ENCODE measurements around the gene REST.
"Not testable (repeated sequence)": the region's sequence is repeated elsewhere in the genome, so short reads cannot be mapped to it uniquely, and the experiment has no call there.

The REST gene

DNA sequence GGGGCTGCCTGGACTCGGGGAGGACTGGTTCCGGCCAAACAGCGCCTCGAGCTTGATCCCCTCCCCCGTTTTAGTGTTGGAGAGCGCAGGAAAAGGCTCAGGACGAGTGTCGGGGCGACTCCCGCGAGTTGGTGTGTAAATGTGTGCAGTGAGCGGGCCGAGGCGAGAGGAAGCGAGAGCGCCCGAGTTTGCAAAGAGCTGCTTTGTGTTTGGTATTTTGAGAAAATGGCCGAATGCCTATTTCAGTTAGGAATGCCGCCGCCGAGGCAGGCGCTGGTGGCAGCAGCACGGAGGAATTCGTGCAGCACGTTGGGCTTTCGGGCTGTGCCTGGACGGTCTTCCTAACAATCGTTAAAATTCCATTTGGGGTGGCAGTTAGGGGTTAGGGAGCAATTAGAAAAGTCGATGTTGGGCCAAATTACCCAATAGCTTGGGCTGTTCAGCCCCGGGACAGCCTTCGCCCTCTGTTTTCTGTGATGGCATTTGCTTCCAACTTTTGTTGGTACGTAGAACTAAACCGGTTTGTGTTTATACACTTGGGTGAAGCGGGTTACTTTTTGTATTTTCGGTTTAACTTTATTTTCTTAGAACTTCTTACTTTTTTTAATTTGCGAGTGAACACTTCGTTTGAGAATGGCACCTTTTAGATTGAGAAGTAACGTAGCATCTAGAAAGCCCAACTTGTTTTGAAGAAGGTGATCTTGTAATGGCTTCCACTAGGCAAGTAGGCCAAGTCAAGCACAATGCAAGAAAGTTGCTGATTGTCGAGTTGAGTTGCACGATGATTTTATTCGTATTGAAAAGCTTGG is 1.6 kb downstream of the REST start:
- peak; percentile 47 to 49 for DNase-seq

DNA sequence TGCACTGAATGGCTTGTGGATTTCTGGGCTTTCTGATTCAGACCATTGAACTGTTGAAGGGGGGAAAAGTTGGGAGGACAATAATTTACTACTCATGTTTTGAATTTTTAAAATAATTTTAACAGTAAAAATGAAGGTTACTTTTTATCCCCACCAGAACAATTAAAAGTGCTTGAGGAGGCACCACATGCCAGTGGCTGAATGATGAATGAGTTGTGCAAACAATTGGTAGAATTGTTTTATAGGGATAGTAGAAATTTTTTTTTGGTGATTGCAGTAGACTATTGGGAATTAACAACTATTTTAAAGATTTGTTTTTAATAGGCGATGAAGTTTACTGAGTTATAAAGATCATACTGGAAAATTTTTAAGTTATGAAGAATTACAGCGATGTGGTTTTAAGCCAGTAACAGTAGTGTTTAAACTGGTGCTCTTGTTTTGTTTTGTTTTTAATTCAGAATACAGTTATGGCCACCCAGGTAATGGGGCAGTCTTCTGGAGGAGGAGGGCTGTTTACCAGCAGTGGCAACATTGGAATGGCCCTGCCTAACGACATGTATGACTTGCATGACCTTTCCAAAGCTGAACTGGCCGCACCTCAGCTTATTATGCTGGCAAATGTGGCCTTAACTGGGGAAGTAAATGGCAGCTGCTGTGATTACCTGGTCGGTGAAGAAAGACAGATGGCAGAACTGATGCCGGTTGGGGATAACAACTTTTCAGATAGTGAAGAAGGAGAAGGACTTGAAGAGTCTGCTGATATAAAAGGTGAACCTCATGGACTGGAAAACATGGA is 2.7 kb downstream of the REST start:
- DNase-seq = no peak

DNA sequence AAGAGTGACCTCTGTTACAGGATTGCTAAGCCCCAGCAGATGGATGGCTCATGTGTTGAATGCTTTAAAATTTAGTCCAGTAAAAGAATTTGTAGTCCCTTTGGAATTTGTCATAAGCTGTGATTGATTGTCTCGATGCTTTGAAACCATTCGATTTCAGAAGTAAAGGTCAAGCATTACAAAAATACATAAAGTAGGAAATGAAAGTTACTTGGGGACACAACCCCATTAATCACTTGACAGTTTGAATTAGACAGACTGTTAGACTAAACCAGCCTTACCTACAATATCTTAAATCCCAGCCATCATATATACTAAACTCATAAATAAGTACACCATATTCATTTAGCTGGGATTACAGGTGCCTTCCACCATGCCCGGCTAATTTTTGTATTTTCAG is 6.6 kb downstream of the REST start:
- DNase-seq = no peak

DNA sequence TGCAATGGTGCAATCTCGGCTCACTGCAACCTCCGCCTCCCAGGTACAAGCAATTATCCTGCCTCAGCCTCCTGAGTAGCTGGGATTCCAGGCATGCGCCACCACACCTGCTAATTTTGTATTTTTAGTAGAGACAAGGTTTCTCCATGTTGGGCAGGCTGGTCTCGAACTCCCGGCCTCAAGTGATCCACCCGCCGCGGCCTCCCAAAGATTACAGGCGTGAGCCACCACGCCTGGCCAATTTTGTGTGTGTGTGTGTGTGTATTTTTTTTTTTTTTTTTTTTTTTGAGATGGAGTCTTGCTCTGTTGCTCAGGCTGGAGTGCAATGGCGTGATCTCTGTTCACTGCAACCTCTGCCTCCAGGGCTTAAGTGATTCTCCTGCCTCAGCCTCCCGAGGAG is 7.3 kb downstream of the REST start:
- not testable (repeated sequence) for DNase-seq

DNA sequence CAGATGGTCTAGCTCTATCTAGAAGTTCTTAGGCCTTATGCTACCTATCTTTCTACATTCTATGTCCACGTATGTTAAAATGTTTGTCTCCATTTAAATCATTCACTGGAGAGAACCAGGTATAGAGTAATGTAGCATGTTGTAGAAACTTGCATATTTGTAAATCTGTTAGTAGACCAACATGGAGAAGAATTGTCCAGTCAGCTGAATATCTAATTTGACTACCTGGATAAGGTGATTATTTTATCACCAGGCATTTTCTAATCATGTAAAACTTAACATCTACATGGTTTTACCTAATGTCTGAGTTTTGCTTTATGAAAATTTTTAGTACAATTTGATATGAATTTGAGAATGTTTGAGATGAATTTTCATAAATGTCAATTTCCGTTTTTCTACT is 19.5 kb downstream of the REST start:
- no peak for DNase-seq

DNA sequence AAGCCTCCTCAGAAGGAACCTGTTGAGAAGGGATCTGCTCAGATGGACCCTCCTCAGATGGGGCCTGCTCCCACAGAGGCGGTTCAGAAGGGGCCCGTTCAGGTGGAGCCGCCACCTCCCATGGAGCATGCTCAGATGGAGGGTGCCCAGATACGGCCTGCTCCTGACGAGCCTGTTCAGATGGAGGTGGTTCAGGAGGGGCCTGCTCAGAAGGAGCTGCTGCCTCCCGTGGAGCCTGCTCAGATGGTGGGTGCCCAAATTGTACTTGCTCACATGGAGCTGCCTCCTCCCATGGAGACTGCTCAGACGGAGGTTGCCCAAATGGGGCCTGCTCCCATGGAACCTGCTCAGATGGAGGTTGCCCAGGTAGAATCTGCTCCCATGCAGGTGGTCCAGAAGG is 22.9 kb downstream of the REST start:
- no peak for DNase-seq

DNA sequence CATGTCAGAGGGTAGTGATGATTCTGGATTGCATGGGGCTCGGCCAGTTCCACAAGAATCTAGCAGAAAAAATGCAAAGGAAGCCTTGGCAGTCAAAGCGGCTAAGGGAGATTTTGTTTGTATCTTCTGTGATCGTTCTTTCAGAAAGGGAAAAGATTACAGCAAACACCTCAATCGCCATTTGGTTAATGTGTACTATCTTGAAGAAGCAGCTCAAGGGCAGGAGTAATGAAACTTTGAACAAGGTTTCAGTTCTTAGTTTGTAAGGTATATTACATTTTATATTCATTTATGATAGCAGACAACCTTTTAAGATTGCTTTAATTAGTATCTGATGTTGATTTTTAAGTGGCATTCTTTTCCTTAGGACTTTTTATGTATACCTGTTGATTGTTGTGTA is 24.2 kb downstream of the REST start:
- DNase-seq = no peak

DNA sequence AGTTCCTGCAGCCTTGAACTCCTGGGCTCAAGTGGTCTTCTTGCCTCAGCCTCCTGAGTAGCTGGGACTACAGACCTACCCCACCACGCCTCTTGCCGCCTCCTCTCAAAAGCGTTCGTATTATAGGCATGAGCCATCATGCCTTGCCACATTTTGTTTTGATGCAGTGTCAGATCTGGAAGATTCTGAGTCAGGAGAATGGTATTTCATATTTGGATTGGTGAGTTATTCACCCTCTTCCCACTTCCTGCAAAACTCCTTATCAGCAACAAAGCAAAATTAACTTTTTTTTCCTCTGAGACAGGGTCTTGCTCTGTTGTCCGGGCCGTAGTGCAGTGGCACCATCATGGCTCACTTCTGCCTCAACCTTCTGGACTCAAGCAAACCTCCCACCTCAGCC is 29.6 kb downstream of the REST start:
- no peak for DNase-seq

DNA sequence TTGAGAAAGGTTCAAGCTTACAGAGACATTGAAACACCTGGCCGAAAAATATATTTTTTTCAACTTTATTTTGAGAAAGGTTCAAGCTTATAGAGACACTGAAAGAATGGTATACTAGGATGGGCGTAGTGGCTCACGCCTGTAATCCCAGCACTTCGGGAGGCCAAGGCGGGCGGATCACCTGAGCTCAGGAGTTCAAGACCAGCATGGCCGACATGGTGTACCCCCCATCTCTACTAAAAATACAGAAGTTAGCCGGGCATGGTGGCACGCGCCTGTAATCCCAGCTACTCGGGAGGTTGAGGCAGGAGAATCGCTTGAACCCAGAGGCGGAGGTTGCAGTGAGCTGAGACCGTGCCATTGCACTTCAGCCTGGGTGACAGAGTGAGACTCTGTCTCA is 32.1 kb downstream of the REST start:
- DNase-seq = not testable (repeated sequence)

DNA sequence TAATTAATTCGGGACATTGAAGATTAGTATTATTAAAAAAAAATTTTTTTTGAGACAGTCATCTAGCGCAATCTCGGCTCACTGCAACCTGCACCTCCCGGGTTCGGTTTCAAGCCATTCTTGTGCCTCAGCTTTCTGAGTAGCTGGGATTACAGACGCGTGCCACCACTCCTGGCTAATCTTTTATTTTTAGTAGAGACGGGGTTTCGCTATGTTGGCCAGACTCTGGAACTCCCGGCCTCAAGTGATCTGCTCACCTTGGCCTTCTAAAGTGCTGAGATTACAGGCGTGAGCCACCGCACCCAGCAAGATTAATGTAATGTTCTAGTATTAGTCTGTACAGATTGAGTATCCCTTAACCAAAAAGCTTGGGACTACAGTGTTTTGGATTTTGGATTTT is 32.7 kb downstream of the REST start:
- DNase-seq = no peak

DNA sequence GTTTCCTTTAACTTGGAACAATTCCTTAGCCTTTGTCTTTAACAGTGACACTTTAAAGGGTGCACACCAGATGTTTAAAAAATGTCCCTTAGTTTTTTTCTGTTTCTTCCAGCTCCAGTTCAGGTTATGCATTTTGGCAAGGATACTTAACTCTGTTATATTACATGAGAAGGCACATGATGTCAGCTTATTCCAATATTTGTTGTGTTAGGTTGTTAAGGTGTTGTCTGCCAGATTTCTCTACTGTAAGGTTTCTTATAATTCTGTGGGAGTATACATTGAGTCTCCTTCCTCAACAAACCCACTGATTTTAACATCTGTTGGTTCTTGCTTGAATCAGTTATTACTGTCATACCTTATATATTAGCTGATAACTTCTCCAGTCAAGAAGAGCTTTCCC is 33.3 kb downstream of the REST start:
- DNase-seq = no peak

DNA sequence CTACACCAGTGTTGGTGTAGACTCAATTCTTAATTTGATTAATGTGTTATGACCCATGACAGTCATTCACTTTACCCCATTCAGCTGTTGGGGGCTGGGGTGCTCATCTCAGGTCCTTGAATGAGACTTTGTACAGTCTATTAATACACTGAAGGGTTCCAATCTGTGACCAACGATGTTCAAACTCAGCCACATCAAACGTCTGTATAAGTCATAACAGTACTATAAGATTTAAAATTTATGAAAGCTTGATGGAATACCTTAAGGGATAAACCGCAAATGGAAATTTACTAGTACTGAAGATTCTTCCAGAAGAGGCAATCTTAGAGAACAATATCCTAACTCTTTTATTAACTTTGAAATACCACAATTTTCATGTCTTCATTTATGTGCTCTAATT is 33.7 kb downstream of the REST start:
- no peak for DNase-seq

DNA sequence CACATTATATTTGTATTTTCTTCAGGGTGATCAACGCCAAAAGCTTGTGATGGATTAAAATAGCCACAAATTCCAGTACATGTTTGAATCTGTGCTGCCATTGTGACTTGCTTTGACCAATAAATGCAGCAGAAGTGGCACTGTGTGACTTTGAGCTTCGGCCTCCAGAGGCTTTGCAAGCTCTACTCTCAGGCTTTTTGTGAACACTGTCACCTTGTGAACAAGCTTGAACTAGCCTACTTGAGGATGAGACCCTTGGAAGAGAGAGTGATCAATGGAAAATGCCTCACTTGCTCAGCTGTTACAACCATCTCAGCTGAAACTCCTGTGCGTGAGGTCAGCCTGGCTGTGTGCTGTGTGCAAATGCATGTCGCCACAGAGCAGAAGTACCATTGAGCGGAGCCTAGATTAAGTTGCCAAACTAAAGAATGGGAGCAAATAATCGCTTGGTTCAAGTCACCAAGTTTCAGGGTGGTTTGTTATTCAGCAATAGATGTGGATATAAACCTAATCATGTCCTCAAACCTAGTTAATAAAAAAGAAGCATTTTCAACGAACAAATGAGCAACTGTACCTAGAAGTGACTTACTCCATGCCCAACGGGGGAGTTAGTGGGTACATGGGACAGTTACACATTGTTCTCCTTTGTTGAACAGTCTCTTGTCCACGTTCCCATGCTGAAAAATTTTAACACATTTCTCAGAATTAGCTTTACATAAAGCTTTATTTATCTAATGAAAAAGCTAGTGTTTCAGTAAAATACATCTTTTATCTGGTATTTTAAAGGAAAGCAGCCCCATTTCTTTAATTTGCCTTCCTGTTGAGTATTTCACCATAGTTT is 46.2 kb downstream of the REST start:
- no peak for DNase-seq

DNA sequence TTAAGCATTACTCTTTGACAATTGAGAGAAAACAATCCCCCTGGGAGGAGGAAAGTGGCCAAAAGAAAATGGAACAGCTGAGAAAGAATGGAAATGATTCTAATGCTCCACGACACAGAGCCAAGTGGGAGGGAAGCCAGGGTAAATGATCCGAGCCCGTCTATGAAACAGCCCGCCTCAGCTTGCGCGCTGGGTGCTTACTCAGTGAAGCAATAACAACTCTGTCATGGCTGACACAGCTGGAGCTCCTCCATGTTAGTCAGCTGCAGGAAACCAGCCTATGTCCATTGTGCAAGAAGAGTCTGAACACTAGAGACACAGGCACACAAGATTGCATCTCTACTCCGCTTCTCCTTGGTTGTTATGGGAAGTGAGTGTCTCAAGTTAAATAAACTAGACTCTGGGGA is 50.4 kb downstream of the REST start:
- peak in 1 of 2 donors; percentile 55 for DNase-seq

DNA sequence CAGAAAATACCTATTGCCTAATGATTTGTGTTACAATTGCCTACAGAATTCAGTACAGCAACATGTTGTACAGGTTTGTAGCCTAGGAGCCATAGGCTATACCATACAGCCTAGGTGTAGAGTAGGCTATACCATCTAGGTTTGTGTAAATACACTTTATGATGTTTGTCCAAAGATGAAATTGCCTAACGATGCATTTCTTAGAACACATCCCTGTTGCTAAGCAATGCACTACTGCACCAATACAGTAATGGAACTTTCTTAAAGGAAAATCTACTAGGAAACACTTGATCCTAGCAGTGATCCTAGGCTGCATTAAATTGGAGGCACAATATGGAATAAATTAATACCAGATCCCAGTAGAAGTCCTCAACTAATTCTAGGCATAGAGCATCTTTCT is 51.4 kb downstream of the REST start:
- no peak for DNase-seq

DNA sequence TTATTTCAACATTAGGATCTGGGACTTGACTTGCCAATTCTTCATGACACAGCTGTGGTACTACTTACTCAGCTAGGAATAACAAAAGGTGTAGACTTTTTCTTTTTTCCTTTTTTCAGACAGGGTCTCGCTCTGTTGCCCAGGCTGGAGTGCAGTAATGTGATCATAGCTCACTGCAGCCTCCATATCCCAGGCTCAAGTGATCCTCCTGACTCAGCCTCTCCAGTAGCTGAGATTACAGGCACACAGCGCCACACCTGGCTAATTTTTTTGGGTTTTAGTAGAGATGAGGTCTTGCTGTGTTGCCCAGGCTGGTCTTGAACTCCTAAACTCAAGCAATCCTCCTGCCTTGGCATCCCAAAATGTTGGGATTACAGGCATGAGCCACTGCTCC is 53.4 kb downstream of the REST start:
- no peak for DNase-seq

DNA sequence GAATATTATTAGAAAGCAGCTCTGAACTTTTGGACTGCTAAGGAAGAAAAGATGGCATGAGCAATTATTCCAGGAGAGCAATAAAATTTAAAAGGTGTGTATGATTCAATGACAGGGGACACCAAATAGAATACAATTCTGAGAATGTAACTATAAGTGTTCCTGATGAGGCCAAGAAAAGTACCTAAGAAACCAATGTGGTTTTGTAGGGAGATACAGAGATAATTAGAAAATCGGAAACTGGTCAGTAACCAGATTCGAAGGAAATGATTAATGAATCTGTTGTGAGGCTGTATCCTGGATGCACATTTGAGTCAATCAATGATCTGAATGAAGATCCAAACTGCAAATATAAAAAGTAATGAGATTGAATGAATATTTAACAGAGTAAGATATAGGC is 63.7 kb downstream of the REST start:
- DNase-seq = no peak

DNA sequence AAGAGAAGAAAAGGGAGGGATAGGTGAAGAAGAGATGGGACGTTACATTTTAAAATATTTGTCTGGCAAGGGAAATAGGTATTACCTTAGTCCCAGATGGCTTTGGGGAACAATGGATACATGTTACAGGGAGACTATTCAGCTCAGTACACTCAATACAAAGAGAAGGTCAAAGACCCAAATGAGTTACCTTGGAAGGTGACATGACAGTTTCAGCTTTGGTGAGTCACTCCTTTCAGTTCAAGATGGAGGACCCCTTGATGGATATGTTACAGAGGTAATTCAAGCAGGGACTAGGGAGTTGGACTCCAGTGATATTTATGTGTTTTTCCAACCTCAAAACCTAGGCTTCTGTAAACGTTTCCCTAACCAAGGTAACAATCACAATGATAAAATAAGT is 64.7 kb downstream of the REST start:
- DNase-seq = no peak

DNA sequence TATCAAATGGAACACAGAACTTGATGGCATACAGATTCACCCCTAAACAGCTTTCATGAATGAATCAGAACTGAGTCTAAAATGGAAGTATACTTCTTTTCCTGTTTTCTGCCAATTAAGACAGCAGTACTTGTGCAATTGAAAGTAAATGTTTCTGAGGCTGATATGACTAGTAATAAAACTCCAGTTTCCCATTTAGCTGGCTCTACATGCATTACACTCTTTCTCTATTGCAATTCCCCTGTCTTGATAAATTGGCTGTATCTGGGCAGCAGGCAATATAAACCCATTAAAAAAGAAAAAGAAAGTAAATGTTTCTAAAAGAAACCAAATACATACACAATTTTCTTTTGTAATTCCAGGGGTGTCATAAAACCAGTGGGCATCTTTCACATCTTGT is 65.1 kb downstream of the REST start:
- DNase-seq = no peak

DNA sequence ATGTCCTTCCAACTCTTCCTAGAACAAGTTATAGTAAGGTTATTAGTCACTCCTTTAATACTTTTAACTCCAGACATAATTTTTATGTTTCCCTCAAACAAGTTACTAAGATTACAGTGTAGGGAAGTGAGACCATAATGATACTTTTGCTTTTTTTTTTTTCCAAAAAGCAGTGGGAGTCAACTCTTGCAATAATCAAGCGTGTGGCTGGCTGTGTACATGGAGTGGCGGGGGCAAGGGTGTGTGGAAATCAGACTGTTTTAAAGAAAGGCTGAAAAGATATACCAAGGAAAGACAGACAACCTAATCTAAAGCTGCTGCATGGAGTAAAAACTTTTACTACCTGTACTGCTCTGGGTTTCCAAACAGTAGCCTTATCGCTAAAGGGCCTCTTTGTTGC is 65.6 kb downstream of the REST start:
- no peak for DNase-seq

DNA sequence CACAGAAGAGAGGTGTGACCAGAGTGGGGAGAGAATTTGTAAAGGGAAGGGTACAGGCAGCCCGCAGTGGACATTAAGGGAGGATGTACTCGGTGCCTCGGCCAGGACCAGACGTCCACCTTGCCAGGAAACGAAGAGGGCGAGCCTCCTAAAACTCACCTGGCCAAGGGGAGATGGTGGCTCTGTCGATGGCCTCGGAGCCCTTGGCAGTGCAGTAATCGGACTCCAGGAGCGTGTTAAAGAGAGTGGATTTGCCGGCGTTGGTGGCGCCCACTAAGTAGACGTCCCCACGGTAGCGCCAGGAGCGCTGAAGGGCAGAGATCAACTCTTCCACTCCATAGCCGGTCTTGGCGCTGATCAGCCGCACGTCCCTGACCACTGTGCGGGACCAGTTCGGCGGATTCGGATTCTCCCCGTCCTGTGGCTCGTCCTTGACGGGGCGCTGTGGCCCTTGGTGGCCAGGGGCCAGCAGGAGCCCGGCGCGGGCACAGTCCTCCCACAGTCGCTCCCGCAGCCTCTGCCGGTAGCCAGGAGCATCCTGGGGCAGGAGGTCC is 68.7 kb downstream of the REST start:
- DNase-seq = no peak

DNA sequence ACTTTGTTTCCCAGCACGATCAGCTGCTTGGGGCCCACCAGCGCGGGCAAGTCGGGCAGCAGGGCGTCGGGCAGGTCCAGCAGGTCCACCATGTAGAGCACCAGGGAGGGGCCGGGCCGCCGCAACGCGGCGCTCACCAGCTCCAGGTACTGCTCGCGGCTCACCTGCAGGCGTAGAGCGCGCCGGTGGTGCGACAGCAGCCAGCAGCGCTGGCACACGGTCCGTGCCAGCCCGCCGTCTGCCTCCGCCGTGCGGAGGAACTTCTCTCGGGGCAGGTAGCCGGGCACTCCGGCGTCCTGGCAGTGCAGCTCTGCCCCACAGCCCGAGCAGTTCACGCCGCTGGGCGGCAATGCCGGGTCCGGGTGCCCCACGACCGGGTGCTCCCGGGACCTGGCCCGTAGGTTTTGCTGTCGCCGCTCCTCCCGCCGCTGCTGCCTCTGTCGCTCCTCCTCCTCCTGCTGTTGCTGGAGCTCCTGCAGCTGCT is 69.2 kb downstream of the REST start:
- peak; percentile 49 to 54 for DNase-seq

All from CD4-positive, alpha-beta T cell treated with Interleukin-1 beta for 1 hour (primary cell).